ENCODE measurements around the gene ARHGAP19.

GRCh38 chr10:97173036-97173435, 119.4 kb downstream of the ARHGAP19 start:
- TF ChIP-seq CTCF (IDR thresholded peaks at IDR 0.05) (no peak), POLR2A (IDR thresholded peaks at IDR 0.05) (no peak)

Measured in thyroid gland (tissue), 4 donors.